K562 (cell line): ENCODE measurements around the gene STARD13. TPM values are rescaled to one million over a fixed set of nuclear protein-coding genes. Genes with fewer than 3 reads are reported as not detected.

Source experiments
- ATAC-seq: fragments of 200-7000 bp; cut with Tn5 transposase; 3 replicates; pipeline ENCODE4 v1.9.1; 2020; ENCODE audit warnings: moderate library complexity
- BruUV-seq: library from RNA; stranded (reverse); fragments of 400-500 nt; replicated peaks from 2 replicates; lab custom pipeline; 2021; lab: Mats Ljungman, UMichigan
- CTCF ChIA-PET: fragments of 300-600 bp; formaldehyde crosslinking; extraction: SDS; loops from one replicate; lab custom pipeline; 2021; ENCODE audit warnings: low intra/inter-chr PET ratio; lab: Yijun Ruan, JAX
- POLR2A ChIA-PET: fragments of 300-600, 350-650 bp; sonication (Branson Sonifier 250); formaldehyde crosslinking; extraction: SDS; loops from one replicate; lab custom pipeline; 2021; ENCODE audit warnings: antibody characterized with exemption, inconsistent platforms; lab: Yijun Ruan, JAX
- DNase-seq, 4 experiments: peaks; one replicate each; pipeline versions ENCODE4 v3.0.0 to v3.0.0-alpha.2; 2011 to 2018; ENCODE audit warnings: low spot score in 3 of 4, mixed read lengths in 3 of 4; ENCODE audit errors: extremely low read depth in 1 of 4
- FAIRE-seq: peaks from 2 replicates; lab custom pipeline; 2011; peaks lifted over from hg19 to GRCh38; lab: Jason Lieb, UNC
- H2AFZ ChIP-seq: 2 replicates; pipeline ENCODE4 v1.6.0; 2011; ENCODE audit warnings: low read depth, low read length, control low read depth, inconsistent platforms
- H3K27ac ChIP-seq: fragments of 200-600 bp; 3 replicates; pipeline ENCODE4 v1.8.0; 2011; ENCODE audit warnings: low read depth, mild to moderate bottlenecking, control low read depth, inconsistent platforms, low read length, moderate library complexity, mixed read lengths; ENCODE audit errors: extremely low read depth
- H3K27me3 ChIP-seq, 2 experiments: fragments of 300-600 bp in 1 of 2; 2 replicates in 1 of 2; 3 replicates in 1 of 2; pipeline versions ENCODE4 v1.6.0 to v1.8.0; 2011; ENCODE audit warnings: inconsistent platforms in 2 of 2, low read length in 2 of 2, mild to moderate bottlenecking in 1 of 2, mixed read lengths in 1 of 2, moderate library complexity in 1 of 2; ENCODE audit not compliant: control insufficient read depth in 2 of 2, insufficient read depth in 2 of 2
- H3K36me3 ChIP-seq: fragments of 300-600 bp; 3 replicates; pipeline ENCODE4 v1.8.0; 2011; ENCODE audit warnings: mild to moderate bottlenecking, low read length, inconsistent platforms; ENCODE audit not compliant: control insufficient read depth, insufficient read depth
- H3K4me1 ChIP-seq, 2 experiments: fragments of 200-600 bp in 1 of 2; replicated peaks in 1 of 2; 2 replicates in 1 of 2; 3 replicates in 1 of 2; pipeline versions ENCODE4 v1.5.1 to v1.8.0; 2011; ENCODE audit warnings: inconsistent platforms in 2 of 2, low read length in 2 of 2, mild to moderate bottlenecking in 1 of 2, mixed read lengths in 1 of 2, moderate library complexity in 1 of 2; ENCODE audit not compliant: control insufficient read depth in 2 of 2, insufficient read depth in 2 of 2
- H3K4me2 ChIP-seq: 2 replicates; pipeline ENCODE4 v1.6.1; 2011; ENCODE audit warnings: low read length, control low read depth, inconsistent platforms, mixed read lengths; ENCODE audit not compliant: insufficient read depth
- H3K4me3 ChIP-seq: fragments of 200-600 bp; sonication (generic), shearing (Covaris generic); 2 replicates; pipeline ENCODE4 v1.5.1; 2016; ENCODE audit warnings: control low read depth, inconsistent platforms
- H3K79me2 ChIP-seq: fragments of 200-600 bp; 3 replicates; pipeline ENCODE4 v1.8.0; 2011; ENCODE audit warnings: low read length, inconsistent platforms; ENCODE audit not compliant: control insufficient read depth, insufficient read depth
- H3K9ac ChIP-seq, 2 experiments: 2 replicates each; pipeline versions ENCODE4 v1.6.0 to v1.6.1; 2011; ENCODE audit warnings: low read depth in 2 of 2, low read length in 2 of 2, control low read depth in 1 of 2, inconsistent platforms in 1 of 2, mild to moderate bottlenecking in 1 of 2, mixed read lengths in 1 of 2; ENCODE audit not compliant: insufficient read depth in 1 of 2
- H3K9me1 ChIP-seq: one replicate; pipeline ENCODE4 v1.6.0; 2011; ENCODE audit warnings: inconsistent platforms, mild to moderate bottlenecking, low read length, moderate library complexity; ENCODE audit not compliant: control insufficient read depth, insufficient read depth
- H3K9me3 ChIP-seq: replicated peaks from 2 replicates; pipeline ENCODE4 v1.5.1; 2011; ENCODE audit warnings: low read depth, low read length, inconsistent platforms; ENCODE audit not compliant: control insufficient read depth, insufficient read depth
- H4K20me1 ChIP-seq: replicated peaks from 2 replicates; pipeline ENCODE4 v1.6.1; 2011; ENCODE audit warnings: low read length, inconsistent platforms, mixed read lengths; ENCODE audit not compliant: control insufficient read depth, insufficient read depth
- BMI1 ChIP-seq: fragments of 150-350 bp; IDR thresholded peaks from 2 replicates; pipeline ENCODE4 v1.6.1; 2014; ENCODE audit warnings: low read length
- CREB3L1 ChIP-seq: fragments of 450-650 bp; IDR thresholded peaks from 2 replicates; pipeline ENCODE4 v1.6.1; 2014; ENCODE audit warnings: low read depth, mild to moderate bottlenecking, moderate library complexity, borderline replicate concordance
- CREB5 ChIP-seq: fragments of 250-450 bp; sonication (Bioruptor Pico); IDR thresholded peaks from 2 replicates; pipeline ENCODE4 v1.5.0; 2020; ENCODE audit warnings: mild to moderate bottlenecking
- FOXP1 ChIP-seq: sonication (generic); formaldehyde crosslinking; IDR thresholded peaks from 2 replicates; pipeline ENCODE4 v1.8.0; 2022; ENCODE audit warnings: mild to moderate bottlenecking, missing genetic modification reagents
- KDM2B ChIP-seq: fragments of 250-450 bp; sonication (Bioruptor Pico); IDR thresholded peaks from 2 replicates; pipeline ENCODE4 v1.8.0; 2021; ENCODE audit warnings: mild to moderate bottlenecking, moderate library complexity
- LCOR ChIP-seq: sonication (generic); formaldehyde crosslinking; IDR thresholded peaks from 2 replicates; pipeline ENCODE4 v1.8.0; 2022; ENCODE audit warnings: mild to moderate bottlenecking, missing genetic modification reagents
- NCOR1 ChIP-seq: fragments of 450-650 bp; IDR thresholded peaks from 2 replicates; pipeline ENCODE4 v1.6.1; 2016; ENCODE audit warnings: mild to moderate bottlenecking, moderate library complexity
- TRIM24 ChIP-seq, 2 experiments: fragments of 450-650 bp; IDR thresholded peaks; 2 replicates each; pipeline ENCODE4 v1.6.1; 2016
- ZBTB34 ChIP-seq: fragments of 250-450 bp; sonication (Bioruptor Pico); IDR thresholded peaks from 2 replicates; pipeline ENCODE4 v1.8.0; 2021; ENCODE audit warnings: mild to moderate bottlenecking, moderate library complexity
- ZNF239 ChIP-seq: fragments of 250-450 bp; sonication (Bioruptor Pico); IDR thresholded peaks from 2 replicates; pipeline ENCODE4 v1.4.0; 2020; ENCODE audit warnings: mild to moderate bottlenecking
- WGBS: fragments of 100-300 bp; shearing (Covaris generic); methylation state at CpG from one replicate; pipeline ENCODE4 v1.1.6; 2016; ENCODE audit warnings: low coverage, mixed read lengths; ENCODE audit not compliant: insufficient coverage; ENCODE audit errors: missing lambda C conversion rate; 5-methylcytosine and 5-hydroxymethylcytosine counted together
- in situ Hi-C: fragments of 300-500 bp; cut with MboI; formaldehyde crosslinking; loops from 4 replicates; pipeline ENCODE4 v1.15.0; 2018; ENCODE audit warnings: inconsistent platforms, mixed read lengths
- intact Hi-C: fragments of 100-400 bp; cut with micrococcal nuclease; formaldehyde crosslinking; loops from 2 replicates; pipeline ENCODE4 v1.14.2; 2022
- polyA plus RNA-seq, 8 experiments: library from polyadenylated mRNA; depleted of rRNA in 4 of 8; stranded (reverse) in 5 of 8; unstranded in 3 of 8; fragments of >200 nt; fragmentation: Nextera tagmentation in 2 of 8; fragmentation: Illumina TruSeq in 1 of 8; extraction: Ambion mirVana in 2 of 8; extraction: Trizol in 1 of 8; gene quantifications; 2 replicates each; pipeline versions ENCODE4 v1.2.1 to v1.2.3, GENCODE V29; 2011 to 2014; ENCODE audit warnings: inconsistent platforms in 1 of 8, missing spikeins in 1 of 8
- total RNA-seq, 7 experiments: library from RNA; depleted of rRNA in 6 of 7; stranded (reverse); fragments of >200 nt in 6 of 7; fragmentation: Illumina TruSeq in 2 of 7; extraction: Trizol in 2 of 7; gene quantifications; 2 replicates each; pipeline versions ENCODE4 v1.2.1 to v1.2.3, GENCODE V29; 2011 to 2021; ENCODE audit warnings: low replicate concordance in 1 of 7
- TF ChIP-seq, protein P1 (sequence below): fragments of 450-650 bp; IDR thresholded peaks from 2 replicates; pipeline ENCODE4 v1.6.1; 2016; ENCODE audit warnings: antibody characterized with exemption

Gene STARD13
- total and polyA plus RNA-seq, 9 of the 15 experiments (the other 6 are each of a cell fraction or from before 2014, with no cell fraction given) = 0.11 TPM; not detected in 8

- ChIA-PET CTCF (no interaction called here), POLR2A (interaction anchor here (0.6 kb wide), 1 partner anchor 445 kb away, joined by 6 read pairs; no protein-coding TSS in a partner anchor)
- Histone ChIP-seq H3K9me3 (no peaks in the 10 kb centered on the region), H3K4me1 (no peaks in the 10 kb centered on the region), H3K27ac (no peak overlapping the region), H3K4me2 (no peak overlapping the region), H3K27me3 (no peaks in the 10 kb centered on the region)
- 0% methylated on average over 2 of the region's 2 CpGs for WGBS
- intact Hi-C loops = no loop called here
- DNase-seq = no peak
- TF ChIP-seq, protein P1, sequence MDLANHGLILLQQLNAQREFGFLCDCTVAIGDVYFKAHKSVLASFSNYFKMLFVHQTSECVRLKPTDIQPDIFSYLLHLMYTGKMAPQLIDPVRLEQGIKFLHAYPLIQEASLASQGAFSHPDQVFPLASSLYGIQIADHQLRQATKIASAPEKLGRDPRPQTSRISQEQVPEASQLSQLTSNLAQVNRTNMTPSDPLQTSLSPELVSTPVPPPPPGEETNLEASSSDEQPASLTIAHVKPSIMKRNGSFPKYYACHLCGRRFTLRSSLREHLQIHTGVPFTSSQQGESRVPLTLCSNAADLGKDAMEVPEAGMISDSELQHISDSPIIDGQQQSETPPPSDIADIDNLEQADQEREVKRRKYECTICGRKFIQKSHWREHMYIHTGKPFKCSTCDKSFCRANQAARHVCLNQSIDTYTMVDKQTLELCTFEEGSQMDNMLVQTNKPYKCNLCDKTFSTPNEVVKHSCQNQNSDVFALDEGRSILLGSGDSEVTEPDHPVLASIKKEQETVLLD = no peak
- TF ChIP-seq, all 486 proteins: peak for 0
- in situ Hi-C loops = loop anchor here (25.0 kb wide), 1 partner anchor 479 kb away; no protein-coding TSS in a partner anchor
- FAIRE-seq (no peak), ATAC-seq (no peak)
- Histone ChIP-seq H3K36me3 (no peaks in the 10 kb centered on the region), H4K20me1 (no peaks in the 10 kb centered on the region), H2AFZ (no peak overlapping the region), H3K79me2 (no peaks in the 10 kb centered on the region), H3K9ac (no peak overlapping the region), H3K4me3 (no peak overlapping the region), H3K9me1 (no peaks in the 10 kb centered on the region)
- BruUV-seq = no TSS peak
These were observed 52.7 kb downstream of the STARD13 start for GRCh38 chr13:33232883-33233282.

DNA sequence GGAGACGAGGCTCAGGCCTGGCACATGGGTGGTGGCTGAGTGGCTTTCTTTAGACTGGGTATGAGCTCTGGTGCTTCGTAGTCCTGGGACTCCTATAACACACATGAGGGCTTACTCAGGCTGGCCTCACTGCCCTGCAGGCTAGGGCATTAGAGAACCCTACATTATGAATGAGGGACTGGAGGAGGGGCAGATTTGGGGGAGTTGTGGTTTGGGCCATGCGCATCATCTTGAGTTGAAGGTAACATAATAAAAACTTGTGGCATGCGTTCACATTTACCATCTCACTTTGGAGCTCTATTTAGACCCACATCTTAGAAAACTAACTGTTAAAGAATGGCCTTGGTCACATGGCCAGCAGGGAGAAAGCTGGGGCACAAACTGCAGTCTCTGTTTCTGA, 54.2 kb downstream of the STARD13 start:
- Histone ChIP-seq H3K9ac (no peak overlapping the region), H3K9me1 (no peaks in the 10 kb centered on the region), H3K27ac (no peak overlapping the region), H3K4me1 (no peaks in the 10 kb centered on the region), H3K36me3 (no peaks in the 10 kb centered on the region), H3K9me3 (no peaks in the 10 kb centered on the region), H3K27me3 (no peaks in the 10 kb centered on the region), H2AFZ (no peak overlapping the region), H3K79me2 (no peaks in the 10 kb centered on the region), H4K20me1 (no peaks in the 10 kb centered on the region), H3K4me2 (no peak overlapping the region), H3K4me3 (no peak overlapping the region)
- FAIRE-seq = no peak
- no peak for DNase-seq
- intact Hi-C loops = no loop called here
- no TSS peak for BruUV-seq
- ATAC-seq = no peak
- in situ Hi-C loops = loop anchor here (25.0 kb wide), 1 partner anchor 481 kb away; no protein-coding TSS in a partner anchor
- CTCF ChIA-PET = no interaction called here
- POLR2A ChIA-PET = interaction anchor here (0.6 kb wide), 1 partner anchor 492 kb away, joined by 5 read pairs; no protein-coding TSS in a partner anchor
- 14% methylated on average over 4 of the region's 4 CpGs for WGBS
- TF ChIP-seq FOXP1 (CRISPR knock-in tag) (no peak), CREB5 (CRISPR knock-in tag) (no peak), TRIM24 (IDR thresholded peaks at IDR 0.05) (no peak), ZNF239 (no peak), LCOR (no peak), KDM2B (CRISPR knock-in tag) (no peak), BMI1 (no peak), ZBTB34 (CRISPR knock-in tag) (no peak), CREB3L1 (no peak), NCOR1 (no peak)
